ENCODE results near the gene SOX14.

- TF ChIP-seq POLR2A (IDR thresholded peaks at IDR 0.05): no peak
- TF ChIP-seq CTCF (IDR thresholded peaks at IDR 0.05): no peak
- TF ChIP-seq POLR2AphosphoS5 (IDR thresholded peaks at IDR 0.05): no peak
- no peak for TF ChIP-seq EP300 (IDR thresholded peaks at IDR 0.05)
These were observed 2.9 kb downstream of the SOX14 start for GRCh38 chr3:137766876-137767537.
